HG03025 (cell line): ENCODE results near the gene MACF1.
"Not testable (repeated sequence)": the region's sequence is repeated elsewhere in the genome, so short reads cannot be mapped to it uniquely, and the experiment has no call there.

Source experiments
- ATAC-seq: cut with Tn5 transposase; IDR thresholded peaks from one replicate; pipeline ENCODE4 v1.9.1; 2021; ENCODE audit warnings: mild to moderate bottlenecking, moderate library complexity; ENCODE audit not compliant: unreplicated experiment, low FRiP score

The MACF1 gene

DNA sequence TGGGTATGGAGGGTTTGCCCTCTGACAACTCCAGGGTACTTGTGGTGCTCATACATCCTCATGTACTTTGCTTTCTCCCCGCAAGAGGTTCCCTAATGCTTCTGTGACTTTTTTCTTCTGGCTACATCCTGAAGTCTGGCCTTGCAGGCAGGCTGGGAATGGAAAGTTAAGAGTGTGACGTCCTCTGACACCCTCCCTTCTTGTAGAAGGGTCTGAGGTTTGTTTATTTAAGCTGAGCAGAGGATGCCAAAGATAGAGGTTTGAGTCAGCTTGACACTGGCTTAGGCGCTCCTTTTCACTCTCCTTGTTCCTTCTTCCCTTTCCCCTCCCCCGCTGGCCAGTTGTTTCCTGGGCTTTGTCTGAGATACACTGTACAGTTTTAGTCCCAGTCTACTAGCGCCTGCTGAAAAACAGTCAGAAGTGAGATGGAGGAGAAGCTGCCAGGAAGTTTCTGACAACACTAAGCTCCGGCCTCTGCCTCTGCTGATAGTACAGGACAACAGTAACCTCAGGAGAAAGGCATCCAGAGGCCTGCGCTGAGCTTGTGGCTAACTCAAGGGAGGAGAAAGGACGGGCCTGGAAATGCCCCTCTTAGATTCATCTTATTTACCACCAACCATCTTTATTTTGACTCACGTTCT, at the start of gene MACF1:
Gene MACF1 (plus strand): TSS at position 255 of the 641 bp plus-strand sequence. CDS start 328 bp downstream, at position 583.
- no peak for ATAC-seq

GRCh38 chr1:39157304-39157703, 47.2 kb upstream of the MACF1 start:
- ATAC-seq, result no peak

DNA sequence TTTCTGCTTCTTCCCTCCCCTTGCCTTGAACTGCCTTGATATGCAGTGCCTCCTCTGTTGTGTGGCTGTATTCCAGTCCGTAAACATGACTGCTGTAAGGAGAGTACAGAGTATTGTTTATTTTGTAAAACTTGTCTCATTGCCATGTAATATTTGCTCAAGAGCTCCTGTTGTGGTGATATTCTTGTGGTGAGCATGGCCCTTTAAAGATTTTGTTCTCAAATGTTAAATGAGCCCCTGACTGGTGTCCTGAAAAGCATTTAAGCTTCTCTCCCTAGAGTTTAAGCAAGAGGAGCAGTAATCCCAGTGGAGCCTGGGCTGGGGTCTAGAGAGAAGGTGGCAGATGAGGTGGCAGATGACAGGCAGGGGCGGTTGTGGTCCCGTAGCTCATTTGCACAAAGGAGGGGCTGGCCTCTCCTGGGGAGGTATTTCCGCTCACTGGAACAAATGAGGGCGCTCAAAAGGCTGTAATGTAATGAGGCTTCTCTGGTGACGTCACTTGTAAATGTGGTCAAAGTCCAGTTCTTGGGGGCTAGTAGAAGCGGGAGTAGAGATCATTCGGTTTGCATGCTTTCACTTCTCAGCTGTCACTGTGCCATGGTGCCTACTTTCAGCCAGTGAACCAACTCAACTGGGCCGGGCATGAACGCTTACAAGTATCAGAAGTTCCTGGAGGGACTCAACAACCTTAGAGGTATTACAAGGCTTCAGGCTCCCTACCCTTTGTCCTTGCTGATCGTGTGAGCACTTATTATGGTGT, 46.0 kb upstream of the MACF1 start:
- ATAC-seq, result no peak

DNA sequence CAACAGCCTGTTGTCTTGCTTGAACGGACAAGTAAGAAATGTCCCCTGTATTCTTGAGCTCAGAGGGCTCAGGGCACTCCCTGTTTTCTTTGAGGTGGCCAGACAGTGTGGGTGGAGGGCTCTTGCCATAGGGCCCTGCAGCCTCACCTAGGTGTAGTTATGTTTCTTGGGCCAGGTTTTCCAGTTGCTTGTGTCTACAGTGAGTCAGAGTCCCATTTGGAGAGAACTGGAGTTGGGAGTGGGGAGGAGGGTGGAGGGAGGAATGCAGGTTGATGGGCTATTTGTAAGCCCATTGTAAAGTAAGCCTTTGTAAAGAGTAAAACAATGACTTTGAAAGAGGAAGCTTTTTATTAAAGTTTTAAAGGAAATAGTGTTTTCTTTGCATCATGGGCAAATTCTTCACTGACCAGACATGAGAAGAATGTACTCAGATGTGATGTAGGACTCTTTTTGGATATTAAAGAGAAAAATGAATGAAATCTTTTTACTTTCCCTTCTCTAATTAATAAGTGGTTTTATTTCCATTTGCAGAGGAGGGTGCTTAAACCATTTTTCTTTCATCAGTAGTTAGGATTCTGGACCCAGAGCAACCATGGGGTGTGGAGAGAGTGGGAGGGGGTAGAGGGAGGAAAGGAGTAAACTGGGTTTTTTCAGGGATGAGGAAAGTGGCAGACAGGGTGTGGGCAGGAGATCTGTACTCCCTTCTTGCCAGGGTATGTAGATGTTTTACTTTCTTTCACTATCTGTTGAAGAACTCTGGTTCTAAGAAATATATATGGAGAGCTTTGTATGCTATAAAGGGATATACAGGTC, 45.1 kb upstream of the MACF1 start:
- ATAC-seq, result no peak

GRCh38 chr1:39160703-39161102, 43.8 kb upstream of the MACF1 start:
- no peak for ATAC-seq

DNA sequence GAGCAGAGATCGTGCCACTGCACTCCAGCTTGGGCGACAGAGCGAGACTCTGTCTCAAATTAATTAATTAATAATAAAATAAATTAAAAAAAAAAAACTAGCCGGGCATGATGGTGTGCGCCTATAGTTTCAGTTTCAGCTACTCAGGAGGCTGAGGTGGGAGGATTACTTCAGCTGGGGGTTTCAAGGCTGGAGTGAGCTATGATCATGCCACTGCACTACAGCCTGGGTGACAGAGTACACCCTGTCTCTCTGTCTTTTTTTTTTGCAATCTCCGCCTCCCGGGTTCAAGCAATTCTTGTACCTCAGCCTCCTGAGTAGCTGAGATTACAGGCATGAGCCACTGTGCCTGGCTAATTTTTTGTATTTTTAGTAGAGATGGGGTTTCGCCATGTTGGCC, 42.7 kb upstream of the MACF1 start:
- not testable (repeated sequence) for ATAC-seq

DNA sequence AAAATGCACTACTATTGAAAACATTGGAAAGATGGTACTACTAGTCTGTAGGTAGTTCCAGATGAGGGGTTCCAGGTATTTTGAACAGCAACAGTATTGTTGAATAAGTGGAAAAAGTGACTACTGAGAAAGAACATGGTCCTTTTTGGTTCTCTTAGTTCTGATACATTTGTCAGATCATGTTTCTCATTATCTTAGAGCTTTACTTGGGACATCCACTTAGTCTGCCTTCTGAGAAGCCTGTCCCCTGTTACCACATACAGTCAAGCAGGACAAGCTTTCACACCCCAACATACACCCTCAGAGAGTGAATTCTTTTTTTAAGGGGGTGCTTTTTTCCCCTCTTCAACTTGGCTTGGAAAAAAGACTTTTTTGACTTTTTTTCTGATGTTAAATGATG, 41.0 kb upstream of the MACF1 start:
- ATAC-seq, result no peak

DNA sequence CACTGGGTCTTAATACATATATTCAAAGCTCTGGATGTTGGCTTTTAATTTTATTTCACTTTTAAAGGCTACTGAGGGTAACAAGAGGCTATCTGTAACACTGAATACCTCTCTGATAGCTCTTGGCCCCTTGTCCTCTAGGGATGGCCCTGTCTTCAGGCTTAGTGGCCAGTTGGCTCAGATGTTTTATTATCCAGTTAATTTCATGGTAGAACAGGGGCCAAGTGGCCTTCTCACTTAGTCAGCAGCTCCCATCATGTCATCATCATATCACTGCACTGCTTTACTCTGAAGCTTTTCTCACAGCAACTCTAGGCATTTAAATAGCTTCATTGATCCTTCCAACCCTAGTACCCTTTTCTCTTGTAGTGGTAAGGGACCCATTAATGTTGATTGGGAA, 40.2 kb upstream of the MACF1 start:
- ATAC-seq, result no peak

DNA sequence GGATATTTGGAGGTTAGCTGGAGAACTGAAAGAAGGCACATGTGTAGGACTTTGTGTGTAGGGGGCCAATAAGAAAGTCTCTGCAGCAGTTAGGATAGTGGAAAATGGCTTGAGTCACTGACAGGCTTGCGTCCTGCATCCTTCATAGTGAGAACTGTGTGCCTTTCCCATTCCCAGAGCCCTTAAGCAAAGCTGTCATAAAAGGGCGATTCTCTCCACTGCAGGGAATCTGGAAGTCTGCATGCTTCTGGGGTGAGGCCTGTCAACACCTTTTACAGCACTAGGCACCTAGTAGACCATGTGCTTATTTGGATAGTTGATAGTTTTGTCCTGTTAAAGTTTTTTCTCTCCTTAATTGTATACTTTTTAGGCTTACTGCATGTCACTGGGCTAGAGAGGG, 39.4 kb upstream of the MACF1 start:
- ATAC-seq, result no peak

- ATAC-seq, result no peak
Measured at GRCh38 chr1:39165488-39165887, 39.0 kb upstream of the MACF1 start.

GRCh38 chr1:39167632-39168209, 36.8 kb upstream of the MACF1 start:
- no peak for ATAC-seq

DNA sequence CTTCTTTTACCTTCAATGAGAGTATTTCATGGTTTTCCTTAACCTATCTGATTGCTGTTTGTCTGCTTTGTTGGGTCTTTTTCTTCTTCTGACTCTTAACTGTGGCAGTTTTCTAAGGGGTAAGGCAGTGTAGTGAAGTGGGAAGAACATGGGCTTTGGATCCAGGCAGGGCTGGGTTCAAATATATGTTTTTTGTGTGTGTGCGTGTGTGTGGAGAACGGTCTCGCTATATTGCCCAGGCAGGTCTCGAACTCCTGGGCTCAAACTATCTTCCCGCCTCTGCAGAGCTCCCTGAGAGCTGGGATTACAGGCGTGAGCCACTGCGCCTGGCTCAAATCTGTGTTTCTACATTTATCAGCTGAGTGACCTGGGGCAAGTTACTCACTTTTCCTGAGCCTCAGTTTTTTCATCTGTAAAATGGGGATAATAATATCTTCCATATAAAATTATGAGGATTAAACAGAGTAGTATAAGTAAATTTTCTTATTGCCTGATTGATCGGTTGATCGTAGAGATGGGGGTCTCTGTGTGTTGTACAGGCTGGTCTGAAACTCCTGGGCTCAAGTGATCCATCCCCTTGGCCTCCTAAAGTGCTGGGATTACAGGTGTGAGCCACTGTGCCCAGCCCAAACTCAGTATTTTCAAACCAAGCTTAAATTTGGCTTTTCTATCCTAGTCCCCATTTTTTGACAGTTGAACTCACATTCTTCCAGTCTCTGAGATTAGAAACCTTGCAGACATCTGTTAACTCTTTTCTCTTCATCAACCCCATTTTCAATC, 36.0 kb upstream of the MACF1 start:
- no peak for ATAC-seq

- no peak for ATAC-seq
Measured at GRCh38 chr1:39170731-39171667, 33.5 kb upstream of the MACF1 start.

DNA sequence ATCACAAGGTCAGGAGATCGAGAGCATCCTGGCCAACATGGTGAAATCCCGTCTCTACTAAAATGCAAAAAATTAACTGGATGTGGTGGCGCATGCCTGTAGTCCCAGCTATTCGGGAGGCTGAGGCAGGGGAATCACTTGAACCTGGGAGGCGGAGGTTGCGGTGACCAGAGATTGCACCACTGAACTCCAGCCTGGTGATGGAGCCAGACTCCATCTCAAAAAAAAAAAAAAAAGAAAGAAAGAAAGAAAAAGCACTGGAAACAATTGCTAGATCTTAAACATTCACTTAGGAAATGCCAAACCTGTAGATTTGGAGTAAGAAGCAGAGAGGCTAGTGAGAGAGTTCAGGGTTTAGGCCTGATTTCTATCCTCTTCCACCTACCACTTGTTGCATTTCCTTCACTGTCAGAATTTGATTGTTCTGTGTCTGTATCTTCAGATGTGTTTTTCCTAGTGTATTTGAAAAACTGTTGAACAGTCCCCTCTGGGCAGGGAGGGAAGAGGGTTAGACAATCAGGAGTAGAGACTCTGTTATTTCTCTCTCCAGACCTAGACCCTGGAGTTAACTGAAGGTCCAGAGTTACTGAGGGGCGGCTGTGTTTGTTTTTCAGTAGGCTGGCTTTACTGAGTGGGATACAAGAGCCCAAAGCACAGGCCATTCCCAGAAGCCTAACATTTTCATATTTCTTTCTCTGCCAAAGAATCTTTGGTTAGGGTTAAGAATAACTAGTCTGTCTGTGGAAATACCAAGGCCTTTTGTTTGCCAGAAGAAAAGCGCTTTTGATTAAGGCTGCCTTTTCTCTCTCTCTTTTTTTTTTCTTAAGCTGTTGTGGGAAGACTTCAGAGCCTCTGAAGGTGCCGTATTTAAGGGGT, 31.1 kb upstream of the MACF1 start:
- no peak for ATAC-seq

GRCh38 chr1:39173995-39174380, 30.5 kb upstream of the MACF1 start:
- no peak for ATAC-seq

DNA sequence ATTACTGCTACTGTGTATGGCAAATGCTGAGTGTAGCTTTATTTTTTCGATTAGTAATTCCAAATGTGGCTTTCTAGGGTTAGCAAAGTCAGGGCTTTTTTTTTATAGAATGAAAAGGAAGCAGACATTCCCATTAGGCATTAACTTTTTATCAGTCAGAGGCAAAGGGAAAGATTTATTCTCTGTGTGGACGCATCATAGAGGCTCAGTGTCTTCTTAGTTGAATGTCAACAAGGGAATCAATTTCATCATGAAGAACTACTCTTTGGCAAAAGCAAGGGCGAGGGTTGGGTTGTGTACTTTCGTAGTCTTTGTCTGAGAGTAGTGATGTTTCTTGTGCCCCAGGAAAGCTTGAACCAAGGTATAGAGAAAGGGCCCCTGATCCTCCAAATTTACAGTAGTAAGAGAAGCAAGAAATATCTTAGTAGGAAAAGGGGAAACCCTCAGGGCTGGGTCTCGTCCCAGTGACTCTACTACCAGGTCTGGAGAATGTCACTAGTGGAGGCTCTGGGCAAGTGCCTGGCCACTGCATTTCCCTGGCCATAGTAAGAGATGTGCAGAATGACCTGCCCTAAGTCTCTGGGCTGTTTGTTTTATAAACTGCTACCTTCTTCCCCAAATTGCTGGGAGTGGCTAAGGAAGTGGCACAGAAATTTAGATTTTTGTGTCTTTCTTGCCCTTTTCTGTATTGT, 30.0 kb upstream of the MACF1 start:
- ATAC-seq, result no peak

GRCh38 chr1:39177706-39178105, 26.8 kb upstream of the MACF1 start:
- no peak for ATAC-seq
